HG03432 (cell line): ENCODE measurements around the gene PILRB.
"Not testable (repeated sequence)": the region's sequence is repeated elsewhere in the genome, so short reads cannot be mapped to it uniquely, and the experiment has no call there.

Experiments
- ATAC-seq: cut with Tn5 transposase; IDR thresholded peaks from one replicate; pipeline ENCODE4 v1.9.1; 2021; ENCODE audit warnings: mild to moderate bottlenecking, moderate library complexity; ENCODE audit not compliant: unreplicated experiment

The PILRB gene

DNA sequence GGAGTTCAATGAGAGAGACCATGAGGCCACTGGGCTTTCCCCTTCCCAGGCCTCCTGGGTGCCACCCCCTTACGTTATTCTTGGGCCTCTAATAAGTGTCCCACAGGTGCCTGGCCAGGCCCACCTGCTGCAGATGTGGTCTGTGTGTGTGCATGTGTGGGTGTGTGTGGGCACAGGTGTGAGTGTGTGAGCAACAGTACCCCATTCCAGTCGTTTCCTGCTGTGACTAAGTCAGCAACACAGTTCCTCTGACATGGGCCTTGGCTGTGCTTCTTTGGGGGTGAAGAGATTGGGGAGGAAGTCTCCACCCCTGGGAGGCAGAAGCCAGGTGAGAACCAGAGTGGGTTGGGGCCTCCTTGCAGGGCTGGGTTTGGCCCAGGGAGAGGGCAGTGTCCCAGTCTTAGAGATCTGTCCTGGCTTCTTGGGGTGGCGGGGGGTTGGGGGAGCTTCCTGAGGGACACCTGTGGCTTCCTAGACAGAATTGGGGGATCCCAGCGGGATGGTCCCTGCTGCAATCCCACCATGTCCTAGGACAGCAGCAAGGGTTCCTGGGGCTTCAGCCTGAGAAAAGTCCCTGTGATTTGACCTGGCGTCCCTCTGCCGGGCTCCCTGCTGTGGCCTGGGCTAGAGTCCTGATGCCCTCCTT, 4.1 kb upstream of the PILRB start:
- no peak for ATAC-seq

DNA sequence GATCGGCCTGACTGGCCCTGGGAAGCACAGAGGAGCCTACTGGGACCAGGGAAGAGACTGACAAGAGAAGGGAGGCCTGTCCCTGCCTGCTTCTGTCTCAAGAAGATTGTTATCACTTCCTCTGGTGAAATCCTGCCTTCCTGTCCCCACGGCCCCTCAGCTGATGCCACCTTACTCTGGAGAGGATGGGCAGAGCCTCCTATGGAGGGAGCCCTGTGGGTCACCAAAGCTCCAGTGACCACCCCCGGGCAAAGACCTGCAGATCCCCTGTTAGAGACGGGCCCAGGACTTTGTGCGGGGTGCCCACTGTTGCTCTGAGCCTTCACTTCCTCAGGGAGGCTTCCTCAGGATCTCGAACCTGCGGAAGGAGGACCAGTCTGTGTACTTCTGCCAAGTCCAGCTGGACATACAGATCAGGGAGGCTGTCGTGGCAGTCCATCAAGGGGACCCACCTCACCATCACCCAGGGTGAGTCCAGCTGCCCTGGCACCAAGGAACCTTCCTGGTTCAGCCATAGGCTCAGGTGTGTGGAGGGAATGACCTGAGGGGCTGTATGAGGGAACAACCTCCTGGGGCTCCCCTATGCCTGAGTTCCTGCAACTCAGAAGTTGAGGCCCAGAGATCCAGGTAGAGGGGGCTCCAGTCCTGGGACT, 1.4 kb upstream of the PILRB start:
- no peak for ATAC-seq

DNA sequence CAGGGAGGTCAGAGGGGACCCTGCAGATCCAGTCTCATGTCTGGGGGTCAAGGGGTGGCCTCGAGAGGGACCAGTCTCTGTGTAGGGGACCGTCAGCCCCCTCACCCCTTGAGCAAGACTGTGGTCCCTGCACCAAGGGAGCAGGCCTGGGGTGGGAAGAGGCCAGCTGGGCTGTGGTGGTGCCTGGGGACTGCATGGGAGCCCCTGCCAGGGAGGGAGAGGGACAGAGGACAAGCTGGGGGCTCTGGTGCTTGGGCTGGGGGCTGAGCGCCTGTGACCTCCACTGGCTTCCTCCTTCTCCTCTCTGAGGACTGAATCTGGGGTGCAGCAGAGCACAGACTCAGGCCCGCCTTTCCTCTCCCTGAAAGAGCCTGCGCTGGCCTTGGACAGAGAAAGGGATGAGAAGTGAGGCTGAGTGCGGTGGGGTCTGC, 771 bp upstream of the PILRB start:
- ATAC-seq, result no peak

DNA sequence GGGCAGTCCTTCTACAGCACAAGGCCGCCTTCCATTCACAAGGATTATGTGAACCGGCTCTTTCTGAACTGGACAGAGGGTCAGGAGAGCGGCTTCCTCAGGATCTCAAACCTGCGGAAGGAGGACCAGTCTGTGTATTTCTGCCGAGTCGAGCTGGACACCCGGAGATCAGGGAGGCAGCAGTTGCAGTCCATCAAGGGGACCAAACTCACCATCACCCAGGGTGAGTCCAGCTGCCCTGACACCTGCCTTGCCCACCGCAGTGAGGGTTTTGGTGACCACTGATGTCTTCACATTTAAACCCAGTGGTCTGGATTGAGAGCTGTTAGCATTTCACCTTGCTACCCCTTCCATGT, 918 bp downstream of the PILRB start:
- ATAC-seq, result no peak

DNA sequence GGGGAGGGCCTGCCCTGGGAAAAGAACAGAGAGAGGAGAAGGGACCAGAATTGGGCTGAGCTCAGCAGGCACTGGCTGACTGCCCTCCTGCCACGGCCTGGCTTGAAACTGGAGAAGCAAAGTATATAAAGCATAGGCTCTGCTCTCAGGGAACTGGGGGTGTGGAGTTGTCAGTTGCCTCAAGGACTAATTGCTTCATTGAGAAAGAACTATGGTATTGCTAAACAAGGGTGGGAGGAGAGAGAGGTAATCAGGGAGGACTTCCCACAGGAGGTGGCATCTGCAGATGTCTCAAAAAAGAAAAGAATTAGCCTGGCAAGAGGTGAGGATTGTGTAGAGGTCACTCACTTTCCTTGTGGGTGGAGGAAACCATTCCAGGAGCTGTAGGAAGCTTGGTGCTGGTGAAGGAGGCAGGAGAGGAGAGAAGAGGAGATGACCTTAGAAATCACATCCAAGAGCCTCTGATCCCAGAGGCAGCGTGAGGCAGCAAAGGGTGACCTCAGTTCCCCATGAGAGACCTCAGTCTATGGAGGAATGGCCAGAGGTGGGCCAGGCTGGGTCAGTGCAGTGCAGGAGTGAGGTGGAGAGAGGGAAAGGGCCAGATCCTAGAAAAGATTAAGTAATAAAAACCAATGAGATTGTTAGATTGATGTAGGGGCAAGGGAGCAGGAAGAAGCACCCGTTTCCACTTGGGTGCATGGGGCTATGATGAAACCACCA, 2.4 kb downstream of the PILRB start:
- ATAC-seq, result no peak

DNA sequence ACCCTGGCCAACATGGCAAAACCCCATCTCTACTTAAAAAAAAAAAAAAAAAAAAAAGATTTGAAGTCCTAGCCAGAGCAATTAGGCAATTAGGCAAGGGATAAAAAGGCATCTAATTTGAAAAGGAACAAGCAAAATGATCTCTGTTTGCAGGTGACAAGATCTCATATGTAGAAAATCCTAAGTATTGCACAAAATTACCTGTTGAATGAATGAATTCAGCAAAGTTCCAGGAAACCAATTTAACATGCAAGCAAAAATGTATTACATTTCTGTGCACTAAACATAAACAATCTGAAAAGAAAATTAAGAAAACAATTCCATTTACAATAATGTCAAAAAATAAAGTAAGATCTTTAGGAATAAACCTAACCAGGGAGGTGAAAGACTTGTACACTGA, 5.2 kb downstream of the PILRB start:
- ATAC-seq, result no peak

DNA sequence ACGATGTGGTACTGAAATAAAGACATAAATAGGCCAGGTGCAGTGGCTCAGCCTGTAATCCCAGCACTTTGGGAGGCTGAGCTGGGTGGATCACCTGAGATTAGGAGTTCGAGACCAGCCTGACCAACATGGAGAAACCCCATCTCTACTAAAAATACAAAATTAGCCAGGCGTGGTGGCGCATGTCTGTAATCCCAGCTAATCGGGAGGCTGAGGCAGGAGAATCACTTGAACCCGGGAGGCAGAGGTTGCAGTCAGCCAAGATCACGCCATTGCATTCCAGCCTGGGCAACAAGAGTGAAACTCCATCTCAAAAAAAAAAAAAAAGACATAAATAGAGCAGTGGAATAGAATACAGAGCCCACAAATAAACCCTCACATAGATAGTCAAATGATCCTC, 5.9 kb downstream of the PILRB start:
- ATAC-seq, result not testable (repeated sequence)

DNA sequence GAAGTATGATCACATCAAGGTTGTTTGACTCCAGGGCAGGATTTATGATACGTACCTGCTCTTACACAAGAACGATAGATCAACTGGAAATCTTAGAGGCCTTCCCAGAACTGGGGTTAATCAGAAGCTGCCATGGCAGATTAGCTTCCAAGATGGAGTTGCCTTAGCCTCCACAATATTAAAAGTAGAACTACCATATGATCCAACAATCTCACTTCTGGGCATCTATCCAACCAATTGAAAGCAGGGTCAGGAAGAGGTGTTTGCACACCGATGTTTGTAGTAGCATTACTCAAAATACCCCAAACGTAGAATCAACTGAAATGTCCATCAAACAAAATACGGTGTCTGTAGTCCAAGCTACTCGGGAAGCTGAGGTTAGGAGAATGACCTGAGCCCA, 6.6 kb downstream of the PILRB start:
- no peak for ATAC-seq

DNA sequence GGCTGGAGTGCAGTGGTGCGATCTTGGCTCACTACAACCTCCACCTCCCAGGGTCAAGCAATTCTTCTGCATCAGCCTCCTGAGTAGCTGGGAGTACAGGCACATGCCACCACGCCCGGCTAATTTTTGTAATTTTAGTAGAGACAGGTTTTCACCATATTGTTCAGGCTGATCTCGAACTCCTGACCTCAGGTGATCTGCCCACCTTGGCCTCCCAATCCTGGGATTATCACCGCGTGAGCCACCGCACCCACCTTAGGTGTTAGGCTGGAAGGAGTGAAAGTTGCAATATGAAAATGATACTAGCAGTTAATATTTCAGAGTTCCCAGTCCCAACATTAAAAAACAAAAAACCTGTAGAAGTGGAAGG, 8.1 kb downstream of the PILRB start:
- not testable (repeated sequence) for ATAC-seq

DNA sequence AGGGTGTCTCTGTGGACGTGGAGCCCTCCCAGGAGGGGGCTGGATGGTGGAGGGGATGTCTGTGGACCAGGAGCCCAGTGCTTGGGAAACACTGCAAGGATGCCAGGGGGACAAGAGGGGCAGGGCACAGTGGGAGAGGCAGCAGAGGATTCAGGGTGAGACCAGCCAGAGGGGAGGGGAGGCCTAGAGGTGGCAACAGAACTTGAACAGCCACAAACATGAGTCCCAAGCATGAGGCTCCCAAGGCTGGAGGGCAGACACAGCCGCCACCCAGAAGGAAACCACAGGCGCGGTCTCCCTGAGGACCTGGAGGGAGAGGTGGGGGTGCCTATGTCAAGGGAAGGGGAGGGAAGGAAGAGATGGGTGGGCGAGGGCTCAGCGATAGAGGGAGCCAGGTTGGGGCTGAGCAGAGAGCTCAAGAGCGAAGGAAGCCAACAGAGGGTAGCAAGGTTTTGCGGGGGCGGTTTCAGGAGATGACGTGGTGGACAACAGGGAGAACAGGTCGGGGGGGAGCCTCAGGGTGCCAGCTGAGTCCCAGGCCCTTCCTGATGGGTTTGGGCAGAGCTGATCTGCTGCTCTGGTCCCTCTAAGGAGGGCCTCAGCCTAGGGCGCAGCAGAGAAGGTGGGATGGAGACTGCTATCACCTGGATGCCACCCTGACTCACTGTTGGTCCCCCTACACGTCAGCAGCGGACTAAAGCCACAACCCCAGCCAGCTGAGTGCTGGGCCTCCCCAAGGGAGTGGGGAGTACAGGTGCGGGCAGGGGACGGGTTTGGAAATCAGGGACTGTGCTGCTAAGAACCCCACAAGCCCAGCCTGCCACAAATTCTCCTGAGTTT, 8.7 kb downstream of the PILRB start:
- ATAC-seq, result no peak

DNA sequence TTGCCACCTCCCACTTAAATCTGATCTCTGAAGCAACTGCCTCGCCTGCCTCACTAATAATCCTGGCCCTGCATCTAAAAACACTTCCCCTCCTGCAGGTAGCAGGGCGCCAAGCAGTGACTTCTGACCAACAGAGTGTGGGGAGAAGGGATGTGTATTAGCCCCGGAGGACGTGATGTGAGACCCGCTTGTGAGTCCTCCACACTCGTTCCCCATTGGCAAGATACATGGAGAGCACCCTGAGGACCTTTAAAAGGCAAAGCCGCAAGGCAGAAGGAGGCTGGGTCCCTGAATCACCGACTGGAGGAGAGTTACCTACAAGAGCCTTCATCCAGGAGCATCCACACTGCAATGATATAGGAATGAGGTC, 9.3 kb downstream of the PILRB start:
- ATAC-seq, result no peak

DNA sequence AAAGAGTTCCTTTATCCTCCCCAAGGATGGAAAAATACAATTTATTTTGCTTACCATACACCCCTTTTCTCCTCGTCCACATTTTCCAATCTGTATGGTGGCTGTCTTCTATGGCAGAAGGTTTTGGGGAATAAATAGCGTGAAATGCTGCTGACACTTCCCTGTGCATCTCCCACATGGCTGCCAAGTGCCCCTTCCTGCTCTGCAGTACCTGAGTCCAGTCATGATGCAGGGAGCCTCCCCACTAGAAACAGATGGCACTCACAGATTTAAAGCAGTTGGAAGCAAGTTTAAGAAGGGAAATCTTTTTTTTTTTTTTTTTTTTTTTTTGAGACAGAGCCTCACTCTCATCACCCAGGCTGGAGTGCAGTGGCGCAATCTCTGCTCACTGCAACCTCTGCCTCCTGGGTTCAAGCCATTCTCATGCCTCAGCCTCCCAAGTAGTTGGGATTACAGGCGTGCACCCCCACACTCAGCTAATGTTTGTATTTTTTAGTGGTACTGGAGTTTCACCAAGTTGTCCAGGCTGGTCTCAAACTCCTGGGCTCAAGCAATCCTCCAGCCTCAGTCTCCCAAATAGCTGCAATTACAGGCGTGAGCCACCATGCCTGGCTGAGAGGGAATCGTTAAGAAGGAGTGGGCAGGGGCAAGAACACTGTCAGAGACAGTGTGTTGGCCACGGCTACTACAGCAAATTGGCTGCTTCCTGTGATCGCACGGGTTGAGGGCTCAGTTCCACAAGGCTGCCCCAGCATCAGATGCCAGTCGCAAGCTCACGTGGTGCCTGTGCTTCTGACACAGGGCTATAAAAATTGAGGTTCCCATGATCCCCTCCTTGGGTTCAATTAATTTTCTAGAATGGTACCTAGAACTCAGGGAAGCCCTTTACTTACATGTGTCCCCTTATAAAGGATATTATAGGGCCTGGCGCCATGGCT, 10.0 kb downstream of the PILRB start:
- ATAC-seq, result no peak

DNA sequence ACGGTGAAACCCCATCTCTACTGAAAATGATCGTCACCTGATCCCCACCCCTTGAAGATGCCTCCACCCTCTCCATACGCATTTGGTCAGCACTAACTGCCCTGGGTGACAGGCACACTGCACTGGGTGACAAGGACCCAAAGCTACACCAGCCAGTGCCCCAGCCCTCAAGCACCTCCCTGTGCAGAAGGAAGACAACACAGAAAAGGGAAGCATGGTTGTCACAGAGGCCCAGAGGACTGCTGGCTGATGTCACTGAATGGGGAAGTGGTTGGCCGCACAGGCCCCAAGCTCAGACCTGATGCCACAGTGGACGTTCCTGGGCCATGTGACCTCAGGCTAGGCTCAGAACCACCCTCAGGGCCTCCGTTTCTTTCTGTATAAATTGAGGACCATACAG, 11.2 kb downstream of the PILRB start:
- ATAC-seq, result peak; percentile 57

DNA sequence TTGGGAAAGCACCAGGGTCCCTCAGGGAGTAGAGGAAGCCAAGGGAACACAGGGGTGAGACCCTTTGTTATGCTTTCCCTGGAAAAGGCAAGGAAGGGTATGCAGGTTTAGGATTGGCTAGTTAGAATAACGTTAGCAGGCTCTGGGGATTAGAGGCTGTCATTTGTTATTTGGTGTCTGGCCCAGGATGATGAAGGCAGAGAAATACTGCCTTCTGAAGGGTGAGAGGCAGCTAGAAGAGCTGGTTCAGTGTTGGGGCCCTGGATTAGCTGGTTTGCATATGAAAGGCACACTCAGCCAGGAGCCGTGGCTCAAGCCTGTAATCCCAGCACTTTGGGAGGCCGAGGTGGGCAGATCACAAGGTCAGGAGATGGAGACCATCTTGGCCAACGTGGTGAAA, 12.4 kb downstream of the PILRB start:
- ATAC-seq, result no peak

DNA sequence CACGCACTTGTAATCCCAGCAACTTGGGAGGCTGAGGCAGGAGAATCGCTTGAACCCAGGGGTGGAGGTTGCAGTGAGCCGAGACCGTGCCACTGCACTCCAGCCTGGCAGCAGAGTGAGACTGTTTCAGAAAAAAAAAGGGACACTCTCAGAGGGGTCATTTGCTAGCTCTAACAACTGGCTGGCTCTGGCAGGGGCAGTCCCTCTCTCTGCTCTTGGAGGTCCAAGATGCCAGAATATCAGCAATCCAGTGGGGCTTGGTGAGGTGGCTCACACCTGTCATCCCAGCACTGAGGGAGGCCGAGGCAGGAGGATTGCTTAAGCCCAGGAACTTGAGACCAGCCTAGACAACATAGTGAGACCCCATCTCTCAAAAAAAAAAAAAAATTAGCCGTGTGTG, 12.8 kb downstream of the PILRB start:
- no peak for ATAC-seq

DNA sequence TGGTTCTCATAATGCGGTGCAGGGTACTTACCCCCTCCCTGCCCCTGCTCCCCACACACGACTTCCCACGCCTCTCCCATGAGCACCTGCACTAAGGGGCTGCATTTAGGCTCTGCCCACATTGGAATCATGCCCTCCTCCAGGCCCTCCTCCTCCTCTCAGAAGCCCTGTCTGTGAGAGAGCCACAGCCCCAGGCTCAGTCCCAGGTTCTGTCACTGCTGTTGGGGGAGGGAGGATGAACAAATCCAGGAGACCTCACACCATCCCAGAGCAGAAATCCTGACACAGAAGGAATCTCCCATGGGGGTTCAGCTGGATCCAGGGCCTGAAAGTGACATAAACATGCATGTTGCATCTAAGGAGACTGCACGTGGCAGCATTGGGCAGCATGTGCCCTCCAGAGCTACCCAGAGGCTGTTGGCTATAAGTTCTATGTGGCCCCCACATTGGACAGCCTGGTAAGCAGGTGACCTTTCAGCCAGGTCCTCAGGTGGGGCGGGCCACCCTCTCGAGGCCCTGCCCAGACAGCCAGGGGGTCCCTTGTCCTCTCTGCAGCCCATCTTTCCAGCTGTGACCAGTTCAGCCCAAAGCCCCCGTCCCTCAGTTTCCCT, 13.7 kb downstream of the PILRB start:
- ATAC-seq, result no peak

DNA sequence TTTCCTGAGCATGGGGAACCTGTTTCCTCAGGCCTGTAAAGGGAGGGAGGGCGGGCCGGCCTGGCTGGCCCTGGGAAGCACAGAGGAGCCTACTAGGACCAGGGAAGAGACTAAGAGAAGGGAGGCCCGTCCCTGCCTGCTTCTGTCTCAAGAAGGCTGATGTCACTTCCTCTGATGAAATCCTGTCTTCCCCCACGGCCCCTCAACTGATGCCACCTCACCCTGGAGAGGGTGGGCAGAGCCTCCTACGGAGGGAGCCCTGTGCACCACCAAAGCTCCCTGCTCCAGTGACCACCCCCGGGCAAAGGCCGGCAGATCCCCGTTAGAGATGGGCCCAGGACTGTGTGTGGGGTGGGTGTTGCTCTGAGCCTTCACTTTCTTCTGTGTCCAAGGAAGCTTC, 14.3 kb downstream of the PILRB start:
- ATAC-seq, result no peak

DNA sequence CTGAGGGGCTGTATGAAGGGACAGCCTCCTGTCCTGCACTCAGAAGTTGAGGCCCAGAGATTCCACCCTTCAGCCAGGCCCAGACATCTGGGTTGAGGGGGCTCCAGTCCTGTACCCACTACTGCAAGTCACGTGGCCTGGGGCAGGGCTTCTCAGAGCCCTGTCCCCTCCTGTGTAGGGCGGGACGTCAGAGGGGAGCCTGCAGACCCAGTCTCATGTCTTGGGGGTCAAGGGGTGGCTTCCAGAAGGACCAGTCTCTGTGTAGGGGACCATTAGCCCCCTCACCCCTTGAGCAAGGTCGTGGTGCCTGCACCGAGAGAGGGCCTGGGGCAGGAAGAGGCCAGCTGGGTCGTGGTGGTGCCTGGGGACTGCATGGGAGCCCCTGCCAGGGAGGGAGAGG, 14.8 kb downstream of the PILRB start:
- ATAC-seq, result no peak

DNA sequence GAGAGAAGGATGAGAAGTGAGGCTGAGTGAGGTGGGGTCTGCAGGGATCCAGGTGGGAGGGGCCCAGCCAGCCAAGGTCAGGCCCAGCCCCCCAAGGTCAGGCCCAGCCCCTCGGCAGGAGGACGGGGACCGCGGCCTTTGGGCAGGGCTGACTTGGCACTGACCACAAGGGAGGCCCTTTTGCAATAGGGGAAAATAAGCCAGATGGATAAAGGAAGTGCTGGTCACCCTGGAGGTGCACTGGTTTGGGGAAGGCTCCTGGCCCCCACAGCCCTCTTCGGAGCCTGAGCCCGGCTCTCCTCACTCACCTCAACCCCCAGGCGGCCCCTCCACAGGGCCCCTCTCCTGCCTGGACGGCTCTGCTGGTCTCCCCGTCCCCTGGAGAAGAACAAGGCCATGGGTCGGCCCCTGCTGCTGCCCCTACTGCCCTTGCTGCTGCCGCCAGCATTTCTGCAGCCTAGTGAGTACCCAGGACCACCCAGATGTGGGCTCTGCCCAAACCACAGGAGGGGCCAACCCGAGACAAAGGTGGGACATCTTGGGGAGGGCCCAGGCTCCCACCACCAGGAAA, 15.4 kb downstream of the PILRB start, which contains the start of gene PILRA:
Gene PILRA, plus strand, starts transcription at position 227 of the 571 bp plus-strand sequence. Its CDS starts 170 bp downstream, at position 397.
- no peak for ATAC-seq
